ENCODE results near the gene ZNF334. TPM values are rescaled to one million over a fixed set of nuclear protein-coding genes. Genes with fewer than 3 reads are reported as not detected.

Gene ZNF334
- total RNA-seq, 1 donor, result 0.63 TPM

GRCh38 chr20:46550461-46550860, 37.1 kb upstream of the ZNF334 start, which contains the start of gene OCSTAMP:
OCSTAMP (minus strand) TSS chr20:46550654; CDS start chr20:46550560, 94 bp downstream.
- DNase-seq (ENCODE audit: low read depth), result no peak
- H3K4me3 ChIP-seq (ENCODE audit: low read depth, low read length), result no peak within 1 kb of the TSS
- TF ChIP-seq CTCF (IDR thresholded peaks at IDR 0.05; ENCODE audit: insufficient read depth, low read length), result no peak

- DNase-seq (ENCODE audit: low read depth), result no peak
- no peak overlapping the region for H3K4me3 ChIP-seq (ENCODE audit: low read depth, low read length)
- TF ChIP-seq CTCF (IDR thresholded peaks at IDR 0.05; ENCODE audit: insufficient read depth, low read length), result no peak
These were observed 36.0 kb upstream of the ZNF334 start for GRCh38 chr20:46549188-46549972.

- DNase-seq (ENCODE audit: low read depth), result no peak
- TF ChIP-seq CTCF (IDR thresholded peaks at IDR 0.05; ENCODE audit: insufficient read depth, low read length), result no peak
- H3K4me3 ChIP-seq (ENCODE audit: low read depth, low read length), result no peak overlapping the region
These were observed 35.3 kb upstream of the ZNF334 start for GRCh38 chr20:46548688-46549087.

- TF ChIP-seq CTCF (IDR thresholded peaks at IDR 0.05; ENCODE audit: insufficient read depth, low read length), result no peak
These were observed 34.6 kb upstream of the ZNF334 start for GRCh38 chr20:46547995-46548394.

GRCh38 chr20:46546936-46547335, 33.6 kb upstream of the ZNF334 start:
- TF ChIP-seq CTCF (IDR thresholded peaks at IDR 0.05; ENCODE audit: insufficient read depth, low read length), result no peak
- DNase-seq (ENCODE audit: low read depth), result no peak
- H3K4me3 ChIP-seq (ENCODE audit: low read depth, low read length), result no peak overlapping the region

More at GRCh38 chr20:46547995-46548394, 34.6 kb upstream of the ZNF334 start:
- no peak for DNase-seq (ENCODE audit: low read depth)
- no peak overlapping the region for H3K4me3 ChIP-seq (ENCODE audit: low read depth, low read length)

GRCh38 chr20:46546298-46546697, 32.9 kb upstream of the ZNF334 start:
- no peak for DNase-seq (ENCODE audit: low read depth)
- TF ChIP-seq CTCF (IDR thresholded peaks at IDR 0.05; ENCODE audit: insufficient read depth, low read length), result no peak
- H3K4me3 ChIP-seq (ENCODE audit: low read depth, low read length), result no peak overlapping the region

GRCh38 chr20:46545827-46546138, 32.4 kb upstream of the ZNF334 start:
- TF ChIP-seq CTCF (IDR thresholded peaks at IDR 0.05; ENCODE audit: insufficient read depth, low read length), result no peak
- DNase-seq (ENCODE audit: low read depth), result no peak
- H3K4me3 ChIP-seq (ENCODE audit: low read depth, low read length), result no peak overlapping the region

All from fibroblast of the aortic adventitia (primary cell).